Activated CD8-positive, alpha-beta memory T cell treated with anti-CD3 and anti-CD28 coated beads, Interleukin-2, amount 50 U/mL, for 1 hour (primary cell): ENCODE data around the gene CD59.
"Not testable (repeated sequence)": the region's sequence is repeated elsewhere in the genome, so short reads cannot be mapped to it uniquely, and the experiment has no call there.

Source experiments
- DNase-seq: peaks from one replicate; pipeline ENCODE4 v3.0.0-alpha.2; 2020; ENCODE audit errors: extremely low read depth

Gene CD59

GRCh38 chr11:33713151-33713855 lies 22.9 kb downstream of the CD59 start:
- DNase-seq = no peak

DNA sequence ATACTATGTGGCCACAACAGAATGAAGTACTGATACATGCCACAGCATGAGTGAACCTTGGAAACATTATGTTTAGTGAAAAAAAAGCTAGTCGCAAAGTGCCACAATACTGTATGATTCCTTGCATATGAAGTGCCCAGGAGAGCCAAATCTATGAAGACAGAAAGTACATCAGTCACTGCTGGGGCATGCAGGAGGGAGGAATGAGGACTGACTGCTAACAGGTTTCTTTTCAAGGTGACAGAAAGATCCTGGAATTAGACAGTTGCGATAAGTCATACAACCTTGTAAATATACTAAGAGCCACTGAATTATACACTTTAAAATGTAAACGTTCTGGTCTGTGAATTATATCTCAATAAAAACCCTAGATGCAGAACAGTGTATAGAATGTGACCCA lies 23.8 kb downstream of the CD59 start:
- no peak for DNase-seq

DNA sequence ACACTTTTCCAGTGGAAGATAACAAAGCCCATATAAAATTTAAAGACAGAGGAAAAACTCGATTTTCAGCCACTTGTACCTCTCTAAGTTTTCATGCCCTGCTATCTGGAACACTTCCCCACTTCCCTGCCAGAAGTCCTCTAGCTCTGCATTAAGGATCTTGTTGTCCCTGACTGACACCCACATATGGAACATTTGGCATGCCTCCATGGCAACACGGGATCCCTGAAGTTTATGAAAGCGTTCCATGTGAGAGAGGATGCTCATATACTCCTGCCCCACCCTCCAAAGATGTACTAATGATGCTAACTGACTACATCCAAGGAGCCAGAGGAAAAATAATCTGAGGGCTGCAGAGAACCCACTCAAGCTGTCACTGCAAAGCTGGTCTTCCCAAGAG lies 26.8 kb downstream of the CD59 start:
- no peak for DNase-seq

GRCh38 chr11:33708985-33709384 lies 27.2 kb downstream of the CD59 start:
- no peak for DNase-seq

- not testable (repeated sequence) for DNase-seq
Observed at GRCh38 chr11:33707831-33708230, 28.4 kb downstream of the CD59 start.

DNA sequence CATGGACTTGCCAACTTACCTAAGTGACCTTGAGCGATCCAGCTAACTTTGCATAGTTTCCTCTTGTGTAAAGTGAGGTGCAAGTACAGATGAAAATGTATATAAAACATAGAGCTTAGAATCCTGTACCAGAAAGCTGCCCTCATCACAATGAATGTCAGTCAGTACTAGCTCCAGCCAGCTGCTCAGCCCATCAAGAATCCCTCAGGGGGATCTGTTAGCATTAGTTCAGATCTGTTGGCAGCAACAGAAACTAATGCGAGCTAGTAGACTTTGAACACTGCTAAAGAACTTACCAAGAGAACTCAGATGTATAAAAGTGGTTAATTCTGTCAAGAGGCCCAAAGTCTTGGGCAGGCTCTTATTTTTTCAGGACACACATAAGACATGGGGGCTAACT lies 29.3 kb downstream of the CD59 start:
- no peak for DNase-seq

DNA sequence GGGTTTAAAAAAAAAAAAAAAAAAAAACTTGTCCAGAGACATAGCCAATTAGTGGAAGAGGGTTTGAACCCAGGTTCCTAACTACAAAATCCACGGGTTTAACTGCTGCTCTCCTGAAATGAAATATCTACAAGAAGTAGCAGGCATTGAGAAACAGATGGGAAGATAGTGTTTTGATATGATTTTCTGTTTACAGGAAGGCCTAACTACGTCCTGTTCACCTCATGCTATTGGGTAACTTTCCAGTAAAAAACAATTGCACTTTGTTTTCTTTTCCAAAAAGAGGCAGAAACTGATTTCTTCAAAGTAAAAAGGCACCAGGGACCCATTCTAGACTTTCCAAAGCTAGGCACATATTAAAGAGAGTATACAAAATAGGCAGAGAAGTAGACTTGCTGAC lies 29.7 kb downstream of the CD59 start:
- DNase-seq = no peak

- no peak for DNase-seq
Observed at GRCh38 chr11:33704240-33705002, 31.8 kb downstream of the CD59 start.

- DNase-seq = no peak
Observed at GRCh38 chr11:33703788-33704187, 32.4 kb downstream of the CD59 start.

DNA sequence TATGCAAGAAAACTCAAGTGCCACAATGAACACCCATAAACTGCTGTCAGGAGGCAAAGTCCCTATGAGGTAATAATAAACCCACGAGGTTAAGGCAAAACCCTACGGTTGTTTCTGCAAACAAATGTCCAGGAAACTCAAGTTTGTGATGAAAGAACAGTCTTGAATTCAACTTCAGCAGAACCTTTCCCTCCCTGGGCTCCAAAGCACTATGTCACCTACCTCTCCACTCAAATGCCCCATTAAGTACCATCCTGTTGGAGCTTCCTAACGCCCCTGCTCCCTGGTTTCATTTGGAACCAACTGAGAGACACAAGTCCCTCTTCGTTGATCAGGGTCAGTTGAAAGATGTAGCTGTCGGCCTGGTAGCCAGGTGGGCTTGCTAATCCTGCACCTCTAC lies 33.0 kb downstream of the CD59 start:
- DNase-seq = no peak

- DNase-seq = no peak
Observed at GRCh38 chr11:33701302-33702230, 34.7 kb downstream of the CD59 start.

DNA sequence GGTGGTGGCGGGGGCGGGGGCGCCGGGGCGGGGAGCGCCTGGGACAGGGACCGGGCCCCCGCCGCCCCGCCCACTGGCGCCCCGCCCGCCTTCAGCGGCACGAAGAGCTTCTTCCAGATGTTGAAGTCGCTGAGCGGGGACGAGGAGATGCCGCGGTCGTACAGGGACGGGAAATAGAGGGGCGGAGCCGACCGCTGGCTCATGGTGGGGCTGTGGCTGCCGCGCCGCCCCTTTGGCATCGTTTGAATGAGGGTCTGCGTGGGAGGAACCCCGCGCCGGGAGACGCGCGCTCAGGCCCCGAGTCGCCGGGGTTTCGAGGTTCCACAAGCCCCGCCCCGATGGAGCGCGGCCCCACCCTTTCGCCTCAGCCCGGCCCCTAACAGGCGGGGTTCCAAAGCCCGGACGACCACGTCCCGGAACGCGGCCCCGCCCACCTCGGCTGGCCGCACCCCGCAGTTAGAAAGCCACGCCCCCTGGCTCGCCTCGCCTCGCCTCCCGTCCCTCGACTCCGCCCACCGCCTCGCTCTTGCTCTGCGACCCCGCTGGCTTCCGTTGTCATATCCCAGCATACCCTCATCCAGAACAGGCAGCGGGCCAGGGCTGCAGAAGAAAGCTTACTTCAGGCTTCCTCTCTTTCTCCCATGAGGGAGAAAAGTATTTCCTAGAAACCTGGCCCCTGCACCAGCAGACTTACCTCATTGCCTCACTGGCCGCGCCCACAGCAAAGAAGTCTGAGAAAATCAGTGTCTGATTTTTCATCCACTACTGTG lies 35.5 kb downstream of the CD59 start, which contains the start of gene C11orf91:
Gene C11orf91, minus strand, starts transcription at position 325 of the 770 bp plus-strand sequence. Its CDS starts 86 bp downstream, at position 239.
- DNase-seq = peak; percentile 63

- no peak for DNase-seq
Observed at GRCh38 chr11:33700063-33700501, 36.1 kb downstream of the CD59 start.

DNA sequence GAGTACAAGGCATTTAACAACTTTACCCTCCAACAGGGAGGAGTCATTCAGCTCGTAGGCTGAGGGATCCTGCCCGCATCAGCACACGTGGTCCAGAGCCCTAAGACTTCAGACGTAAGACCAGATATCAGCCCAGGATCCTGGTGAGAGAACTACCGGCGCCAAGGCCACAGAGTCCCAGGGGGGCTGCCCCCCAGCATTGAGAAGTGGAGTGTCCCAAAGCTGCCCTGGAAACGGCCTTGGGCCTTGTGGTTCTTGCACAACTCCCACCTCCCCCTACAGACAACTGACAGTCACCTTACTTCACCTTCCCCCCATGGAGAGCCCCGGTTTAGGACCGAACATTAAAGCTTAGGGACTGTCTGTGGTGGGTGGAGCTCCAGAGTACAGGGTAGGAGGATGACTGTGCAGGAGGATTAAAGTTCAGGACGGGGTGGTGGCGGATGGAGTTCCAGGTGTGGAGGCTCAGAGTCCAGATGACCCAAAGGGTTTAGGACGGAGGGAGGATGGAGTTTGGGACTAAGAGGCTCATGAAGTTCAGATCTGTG lies 36.6 kb downstream of the CD59 start:
- DNase-seq = no peak

- no peak for DNase-seq
Observed at GRCh38 chr11:33698921-33699320, 37.3 kb downstream of the CD59 start.

DNA sequence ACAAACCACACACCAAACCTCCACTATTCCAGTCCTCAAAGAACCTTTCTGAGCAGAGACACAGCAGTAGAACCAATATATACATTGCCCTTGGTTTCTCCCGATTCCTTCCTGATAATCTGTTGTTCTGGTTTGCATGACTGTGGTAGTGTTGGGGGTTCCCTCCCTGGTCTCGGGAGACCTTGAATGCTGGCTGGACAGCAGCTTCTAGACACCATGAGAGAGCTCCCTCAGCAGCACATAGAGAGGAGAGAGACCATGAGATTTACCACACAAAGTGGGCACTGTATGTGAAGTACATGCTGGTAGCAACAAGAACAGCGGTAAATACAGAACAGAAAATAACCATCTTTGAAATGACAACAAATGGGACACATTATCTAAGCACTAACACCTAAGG lies 38.2 kb downstream of the CD59 start:
- no peak for DNase-seq

DNA sequence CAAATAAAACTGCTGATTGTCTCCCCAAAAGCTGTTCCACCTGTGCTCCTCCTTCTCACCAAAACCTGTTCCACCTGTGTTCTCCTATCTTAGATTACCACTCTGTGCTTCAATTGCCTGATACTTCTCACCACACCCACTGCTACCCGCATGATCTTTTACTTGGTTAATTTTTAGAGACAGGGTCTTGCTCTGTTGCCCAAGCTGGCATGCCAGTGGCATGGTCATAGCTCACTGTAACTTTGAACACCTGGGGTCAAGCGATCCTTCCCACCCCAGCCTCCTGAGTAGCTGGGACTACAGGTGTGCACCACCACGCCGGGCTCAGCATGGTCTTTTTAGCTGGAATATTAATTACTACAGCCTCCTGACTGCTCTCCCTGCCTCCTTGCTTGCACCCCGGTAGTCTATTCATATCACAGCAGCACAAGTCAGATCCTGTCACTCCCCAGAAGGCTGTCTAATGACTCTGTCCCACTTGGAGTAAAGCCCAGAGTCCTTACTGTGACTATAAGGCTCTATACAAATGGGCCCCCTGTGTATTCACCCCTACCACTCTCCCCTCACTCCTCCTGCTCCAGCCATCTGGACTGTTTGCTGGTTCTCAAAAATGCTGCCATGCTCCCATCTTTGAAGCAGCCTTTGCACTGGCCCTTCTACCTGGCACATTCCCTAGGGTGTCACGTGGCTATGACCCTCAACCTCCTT lies 39.1 kb downstream of the CD59 start:
- DNase-seq = no peak

- DNase-seq = no peak
Observed at GRCh38 chr11:33696411-33696810, 39.8 kb downstream of the CD59 start.

DNA sequence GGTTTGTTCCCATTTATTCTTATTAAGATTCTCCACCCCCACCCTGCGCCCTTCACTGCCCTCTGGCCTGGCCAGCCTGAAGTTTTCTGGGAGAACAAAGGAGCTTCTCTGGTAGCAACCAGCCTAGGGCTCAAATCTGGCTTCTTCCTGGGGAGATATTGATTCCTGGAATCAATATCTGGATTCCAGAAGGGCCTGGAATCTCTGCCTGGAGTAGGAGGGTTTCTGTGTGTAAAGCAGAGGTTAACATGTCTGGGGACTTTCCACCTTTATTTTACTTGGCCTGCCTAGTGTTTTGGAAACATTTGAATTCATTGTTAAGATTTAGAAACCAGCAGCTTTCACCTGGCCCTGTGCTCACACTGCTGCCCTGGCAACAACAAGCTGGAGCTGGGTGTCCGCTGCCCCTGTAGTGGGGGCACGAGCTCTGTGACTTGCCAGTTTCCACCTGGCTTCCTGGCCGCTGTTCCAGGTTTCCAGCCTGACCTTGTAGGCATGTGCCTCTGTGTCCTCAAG lies 41.1 kb downstream of the CD59 start:
- no peak for DNase-seq
